ENCODE data around the gene MAMDC4.

DNA sequence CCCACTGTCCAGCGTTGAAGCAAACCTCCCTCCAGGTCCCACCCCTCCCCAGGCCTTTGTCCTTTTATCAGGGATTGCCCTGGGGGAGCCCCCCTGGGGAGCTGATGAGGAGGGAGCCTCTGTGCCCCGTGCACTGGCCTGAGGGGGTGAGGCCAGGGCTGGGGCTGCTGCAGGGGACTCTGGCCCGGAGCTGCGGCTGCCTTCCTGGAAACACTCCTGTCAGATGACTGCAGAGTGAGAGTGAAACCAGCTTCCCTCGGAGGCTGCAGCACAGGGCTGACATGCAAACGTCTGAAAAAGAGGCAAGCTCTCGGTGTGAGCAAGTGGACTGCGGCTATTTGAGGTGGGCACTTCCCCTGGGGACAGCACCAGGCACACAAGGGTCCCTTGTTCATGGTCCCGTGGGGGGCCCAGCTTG lies 29.6 kb downstream of the MAMDC4 start:
- TF ChIP-seq SP1 (IDR thresholded peaks at IDR 0.05) (no peak), FOXK2 (IDR thresholded peaks at IDR 0.05) (no peak), HDGF (IDR thresholded peaks at IDR 0.05; ENCODE audit: borderline replicate concordance) (no peak), LEF1 (IDR thresholded peaks at IDR 0.05; ENCODE audit: borderline replicate concordance) (no peak), BHLHE40 (IDR thresholded peaks at IDR 0.05; ENCODE audit: borderline replicate concordance) (no peak), FOXM1 (IDR thresholded peaks at IDR 0.05; ENCODE audit: borderline replicate concordance) (no peak), SUZ12 (IDR thresholded peaks at IDR 0.05) (no peak), ELF4 (IDR thresholded peaks at IDR 0.05) (no peak), ARNT (IDR thresholded peaks at IDR 0.05) (no peak)
- TF ChIP-seq, protein P1, sequence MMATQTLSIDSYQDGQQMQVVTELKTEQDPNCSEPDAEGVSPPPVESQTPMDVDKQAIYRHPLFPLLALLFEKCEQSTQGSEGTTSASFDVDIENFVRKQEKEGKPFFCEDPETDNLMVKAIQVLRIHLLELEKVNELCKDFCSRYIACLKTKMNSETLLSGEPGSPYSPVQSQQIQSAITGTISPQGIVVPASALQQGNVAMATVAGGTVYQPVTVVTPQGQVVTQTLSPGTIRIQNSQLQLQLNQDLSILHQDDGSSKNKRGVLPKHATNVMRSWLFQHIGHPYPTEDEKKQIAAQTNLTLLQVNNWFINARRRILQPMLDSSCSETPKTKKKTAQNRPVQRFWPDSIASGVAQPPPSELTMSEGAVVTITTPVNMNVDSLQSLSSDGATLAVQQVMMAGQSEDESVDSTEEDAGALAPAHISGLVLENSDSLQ (IDR thresholded peaks at IDR 0.05): no peak
